Erythroblast (primary cell): ENCODE measurements around the gene STAT5A.

Experiments used
- GATA1 ChIP-seq: IDR thresholded peaks from 2 replicates; pipeline ENCODE4 v1.6.1; 2011; ENCODE audit warnings: low read depth, mild to moderate bottlenecking, control low read depth, low read length, moderate library complexity
- POLR2A ChIP-seq: IDR thresholded peaks from 2 replicates; pipeline ENCODE4 v1.6.1; 2011; ENCODE audit warnings: mild to moderate bottlenecking, low read length

- TF ChIP-seq POLR2A (no peak), GATA1 (no peak)
Observed at GRCh38 chr17:42315402-42316156, 27.3 kb downstream of the STAT5A start.
